Hypothalamus (tissue), 51 donors: Measurements from ENCODE around the gene CP.

Experiments used
- DNase-seq, 51 donors: peaks; one replicate each; lab custom pipeline; 2025; lab: John Stamatoyannopoulos, UW

CP gene

DNA sequence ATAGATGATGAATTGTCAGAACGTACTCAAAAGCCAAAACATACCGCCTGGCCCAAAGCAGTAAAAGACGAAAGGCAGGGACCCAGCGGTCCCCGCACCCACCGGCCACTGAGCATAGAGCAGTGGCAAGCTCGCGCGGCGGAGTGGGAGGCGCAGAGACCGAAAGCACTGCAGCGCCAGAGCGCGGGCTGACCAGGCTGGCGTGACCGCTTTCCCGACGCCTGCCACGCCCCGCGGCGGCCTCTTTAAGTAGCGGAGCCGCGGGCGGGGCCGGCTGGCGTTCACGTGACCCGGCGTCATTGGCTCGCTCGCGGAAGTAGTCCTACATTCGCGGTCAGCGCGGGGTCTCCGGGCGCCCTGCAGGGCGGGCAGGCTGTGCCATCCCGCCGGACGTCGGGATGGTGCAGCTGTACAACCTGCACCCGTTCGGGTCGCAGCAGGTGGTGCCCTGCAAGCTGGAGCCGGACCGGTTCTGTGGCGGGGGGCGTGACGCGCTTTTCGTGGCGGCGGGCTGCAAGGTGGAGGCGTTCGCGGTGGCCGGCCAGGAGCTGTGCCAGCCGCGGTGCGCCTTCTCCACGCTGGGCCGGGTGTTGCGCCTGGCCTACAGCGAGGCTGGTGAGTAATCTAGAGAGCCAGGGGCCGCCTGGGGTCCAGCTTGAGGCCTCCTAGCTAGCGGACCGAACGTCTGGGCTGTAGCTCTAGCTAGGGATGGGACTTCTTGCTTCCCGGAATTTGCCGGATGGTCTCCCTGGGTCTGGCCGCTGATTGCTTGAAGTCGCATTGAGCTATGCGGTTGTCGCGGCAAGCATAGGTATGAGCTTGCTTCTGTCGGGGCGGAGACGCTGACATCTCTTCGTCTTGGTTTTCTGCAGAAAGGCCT, 92.1 kb downstream of the CP start, which contains the start of gene HPS3:
TSS of gene HPS3 (plus strand) at position 313 of the 880 bp plus-strand sequence. CDS start at position 399, 86 bp downstream.
- peak; percentile 40 to 94 (median 84) for DNase-seq

DNA sequence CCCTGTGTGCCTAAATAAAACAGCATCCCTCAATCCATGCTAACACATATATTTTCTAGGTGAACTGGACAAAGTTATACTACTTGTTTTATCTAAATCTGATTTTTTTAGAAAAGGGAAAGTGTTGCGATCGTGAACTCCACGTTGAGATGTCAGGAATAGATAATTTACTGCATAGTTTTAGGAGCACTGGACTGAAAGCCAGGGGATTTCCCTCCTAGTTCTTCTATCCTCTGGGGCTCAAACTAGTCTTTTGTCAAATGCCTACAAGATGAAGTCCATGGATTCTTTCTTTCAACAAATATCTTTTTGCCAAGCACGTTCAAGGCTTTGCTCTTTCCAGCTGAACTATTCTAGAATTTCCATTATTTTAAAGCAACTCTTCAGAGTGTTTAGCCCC, 92.8 kb downstream of the CP start:
- DNase-seq: no peak

GRCh38 chr3:149122721-149123578, 98.7 kb downstream of the CP start:
- DNase-seq: no peak
